AG09319 (cell line): ENCODE results near the gene CEACAM19.

Experiments
- DNase-seq: peaks from one replicate; pipeline ENCODE4 v3.0.0-alpha.2; 2010; ENCODE audit warnings: low read depth; ENCODE audit errors: extremely low read depth
- CTCF ChIP-seq: IDR thresholded peaks from 2 replicates; pipeline ENCODE4 v1.5.1; 2011; ENCODE audit warnings: low read depth, mild to moderate bottlenecking, inconsistent platforms, low read length, moderate library complexity

CEACAM19 gene

GRCh38 chr19:44642377-44642776, 28.9 kb upstream of the CEACAM19 start:
- no peak for TF ChIP-seq CTCF
- DNase-seq: no peak

- no peak; the same call in 1 of the 2 replicates for TF ChIP-seq CTCF
- DNase-seq: no peak
These were observed 27.5 kb upstream of the CEACAM19 start, which contains the start of gene PVR for GRCh38 chr19:44643605-44644401. PVR (plus strand) TSS chr19:44643910; CDS start chr19:44644097, 187 bp downstream.

GRCh38 chr19:44644402-44645016, 26.8 kb upstream of the CEACAM19 start:
- DNase-seq: no peak
- no peak for TF ChIP-seq CTCF

DNA sequence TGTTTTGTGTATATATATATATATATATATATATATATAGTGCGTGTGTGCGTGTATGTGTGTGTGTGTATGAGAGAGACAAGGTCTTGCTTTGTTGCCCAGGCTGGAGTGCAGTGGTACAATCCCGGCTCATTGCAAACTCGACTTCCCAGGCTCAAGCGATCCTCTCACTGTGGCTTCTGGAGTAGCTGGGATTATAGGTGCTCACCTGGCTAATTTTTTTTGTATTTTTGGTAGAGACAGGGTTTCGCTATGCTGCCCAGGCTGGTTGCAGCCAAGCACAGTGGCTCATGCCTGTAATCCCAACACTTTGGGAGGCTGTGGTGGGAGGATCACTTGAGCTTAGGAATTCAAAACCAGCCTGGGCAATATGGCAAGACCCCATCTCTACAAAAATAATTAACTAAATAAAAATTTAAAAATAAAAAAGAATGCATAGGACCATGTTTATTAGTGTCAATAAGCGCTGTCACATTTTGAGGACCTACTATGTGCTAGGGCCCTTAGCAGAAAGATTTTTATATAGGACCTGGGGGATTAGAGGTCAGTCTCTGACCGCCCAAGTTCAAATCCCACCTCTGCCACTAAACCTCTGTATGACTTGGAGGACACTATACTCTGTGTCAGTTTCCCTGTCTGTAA, 25.8 kb upstream of the CEACAM19 start:
- no peak for DNase-seq
- TF ChIP-seq CTCF: no peak

DNA sequence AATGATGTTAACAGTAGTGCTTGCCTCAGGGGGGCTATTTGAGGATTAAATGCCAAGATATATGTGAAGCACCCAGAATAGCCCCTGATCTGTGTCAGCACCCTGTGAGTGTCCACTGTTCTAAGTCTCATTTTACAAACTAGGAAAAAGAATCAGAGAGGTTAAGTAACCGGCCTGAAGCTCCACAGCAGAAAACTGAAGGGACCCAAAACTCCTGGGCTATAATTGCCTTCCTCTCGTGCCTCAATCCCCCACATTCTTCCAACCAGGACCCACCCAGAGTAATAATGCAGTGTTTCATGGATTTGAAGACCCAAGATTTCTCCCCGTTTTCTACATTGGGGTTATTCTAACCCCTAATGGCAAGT, 25.2 kb upstream of the CEACAM19 start:
- no peak for DNase-seq
- TF ChIP-seq CTCF: no peak

DNA sequence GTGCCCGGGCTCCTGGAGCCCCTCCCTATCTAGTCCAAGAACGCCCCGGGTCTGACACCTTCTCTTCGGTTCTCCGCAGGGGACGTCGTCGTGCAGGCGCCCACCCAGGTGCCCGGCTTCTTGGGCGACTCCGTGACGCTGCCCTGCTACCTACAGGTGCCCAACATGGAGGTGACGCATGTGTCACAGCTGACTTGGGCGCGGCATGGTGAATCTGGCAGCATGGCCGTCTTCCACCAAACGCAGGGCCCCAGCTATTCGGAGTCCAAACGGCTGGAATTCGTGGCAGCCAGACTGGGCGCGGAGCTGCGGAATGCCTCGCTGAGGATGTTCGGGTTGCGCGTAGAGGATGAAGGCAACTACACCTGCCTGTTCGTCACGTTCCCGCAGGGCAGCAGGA, 24.1 kb upstream of the CEACAM19 start:
- DNase-seq: no peak
- TF ChIP-seq CTCF: no peak
